PC-9 (cell line): ENCODE results near the gene RAB28. TPM values are rescaled to one million over a fixed set of nuclear protein-coding genes. Genes with fewer than 3 reads are reported as not detected.

Experiments
- BruUV-seq: library from RNA; stranded (reverse); fragments of 400-500 nt; replicated peaks from 2 replicates; lab custom pipeline; 2021; lab: Mats Ljungman, UMichigan
- CTCF ChIA-PET: fragments of 300-600 bp; sonication (Branson Sonifier 250); formaldehyde crosslinking; loops from one replicate; lab custom pipeline; 2022; ENCODE audit warnings: antibody characterized with exemption; lab: Charles Lee
- POLR2A ChIA-PET: fragments of 300-600 bp; sonication (Branson Sonifier 250); formaldehyde crosslinking; loops from one replicate; lab custom pipeline; 2022; ENCODE audit warnings: antibody characterized with exemption; ENCODE audit not compliant: unreplicated experiment; lab: Charles Lee
- DNase-seq, 2 experiments: peaks; one replicate each; pipeline versions ENCODE4 v3.0.0 to v3.0.0-alpha.2; 2015 to 2022; ENCODE audit warnings: mixed read lengths in 1 of 2
- H2AFZ ChIP-seq: fragments of 200-600 bp; sonication (generic); 2 replicates; pipeline ENCODE4 v1.8.1; 2017; ENCODE audit warnings: antibody characterized with exemption
- H3F3A ChIP-seq: fragments of 200-600 bp; sonication (generic); 2 replicates; pipeline ENCODE4 v1.8.1; 2017; ENCODE audit warnings: antibody characterized with exemption, mild to moderate bottlenecking, low read depth; ENCODE audit not compliant: insufficient read depth
- H3K27ac ChIP-seq: fragments of 200-600 bp; sonication (generic); 2 replicates; pipeline ENCODE4 v1.6.1; 2016; ENCODE audit warnings: mixed run types
- H3K27me3 ChIP-seq: fragments of 200-600 bp; sonication (generic); 2 replicates; pipeline ENCODE4 v1.6.1; 2016; ENCODE audit warnings: low read depth, mixed run types; ENCODE audit not compliant: insufficient read depth
- H3K36me3 ChIP-seq: fragments of 200-600 bp; sonication (generic); 2 replicates; pipeline ENCODE4 v1.6.1; 2016; ENCODE audit warnings: low read depth, mixed run types
- H3K4me1 ChIP-seq: fragments of 200-600 bp; sonication (generic); replicated peaks from 2 replicates; pipeline ENCODE4 v1.6.1; 2016; ENCODE audit warnings: mixed run types; ENCODE audit not compliant: insufficient read depth
- H3K4me2 ChIP-seq: fragments of 200-600 bp; sonication (generic); 2 replicates; pipeline ENCODE4 v1.6.1; 2017; ENCODE audit warnings: mixed run types
- H3K4me3 ChIP-seq: fragments of 200-600 bp; sonication (generic); 2 replicates; pipeline ENCODE4 v1.6.1; 2016; ENCODE audit warnings: mixed run types
- H3K79me2 ChIP-seq: fragments of 200-600 bp; sonication (generic); 2 replicates; pipeline ENCODE4 v1.6.1; 2017; ENCODE audit warnings: low read depth, mixed run types
- H3K9me2 ChIP-seq: fragments of 200-600 bp; sonication (generic); 2 replicates; pipeline ENCODE4 v1.8.1; 2017; ENCODE audit warnings: mild to moderate bottlenecking; ENCODE audit not compliant: insufficient read depth
- H3K9me3 ChIP-seq: fragments of 200-600 bp; sonication (generic); 2 replicates; pipeline ENCODE4 v1.8.1; 2016; ENCODE audit warnings: low read depth; ENCODE audit not compliant: insufficient read depth
- H4K20me1 ChIP-seq: fragments of 200-600 bp; sonication (generic); 2 replicates; pipeline ENCODE4 v1.8.1; 2017; ENCODE audit not compliant: insufficient read depth
- EZH2 ChIP-seq: fragments of 200-600 bp; sonication (generic); IDR thresholded peaks from 2 replicates; pipeline ENCODE4 v1.8.0; 2017; ENCODE audit warnings: antibody characterized with exemption, low read depth
- intact Hi-C: fragments of 100-400 bp; cut with micrococcal nuclease; formaldehyde crosslinking; loops from one replicate; pipeline ENCODE4 v1.10.0; 2022; ENCODE audit not compliant: unreplicated experiment
- total RNA-seq: library from RNA; stranded (reverse); gene quantifications from 2 replicates; pipeline ENCODE4 v1.2.3, GENCODE V29; 2021
- TF ChIP-seq, protein P1 (sequence below): fragments of 200-600 bp; sonication (generic); conservative IDR thresholded peaks from 2 replicates; pipeline ENCODE4 v1.6.1; 2017; ENCODE audit warnings: mixed run types, antibody characterized with exemption, mild to moderate bottlenecking, moderate library complexity

The RAB28 gene
- total RNA-seq, 1 experiment from 2014 or later, result 17.5 TPM

DNA sequence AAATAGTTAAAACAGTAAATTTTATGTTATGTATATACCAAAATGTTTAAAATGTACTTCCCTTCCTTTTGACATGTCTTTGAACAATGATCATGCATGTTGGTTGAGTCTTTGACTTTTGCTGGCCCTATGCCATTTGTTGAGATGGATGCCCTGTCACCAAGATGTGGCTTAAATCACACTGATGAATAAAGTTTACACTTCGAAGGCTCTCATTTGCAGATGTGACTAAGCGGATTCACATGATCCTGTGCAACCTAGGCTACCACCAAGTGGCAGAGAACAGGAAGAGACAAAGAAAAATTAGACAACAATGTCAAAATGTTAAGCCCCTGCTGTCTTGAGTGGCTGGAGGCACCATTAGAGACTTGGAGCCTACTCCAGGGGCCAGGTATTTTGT, 139.9 kb downstream of the RAB28 start:
- CTCF ChIA-PET, result no interaction called here
- Histone ChIP-seq H3K9me3 (no peaks in the 10 kb centered on the region), H3K79me2 (no peaks in the 10 kb centered on the region), H3K4me3 (no peak overlapping the region), H4K20me1 (no peaks in the 10 kb centered on the region), H2AFZ (no peak overlapping the region), H3K4me2 (no peak overlapping the region), H3K27ac (no peak overlapping the region), H3K4me1 (no peaks in the 10 kb centered on the region), H3K36me3 (no peaks in the 10 kb centered on the region), H3K27me3 (no peaks in the 10 kb centered on the region), H3F3A (no peaks in the 10 kb centered on the region), H3K9me2 (no peaks in the 10 kb centered on the region)
- POLR2A ChIA-PET, result no interaction called here
- intact Hi-C loops, result no loop called here
- TF ChIP-seq EZH2, result no peak
- TF ChIP-seq, protein P1, sequence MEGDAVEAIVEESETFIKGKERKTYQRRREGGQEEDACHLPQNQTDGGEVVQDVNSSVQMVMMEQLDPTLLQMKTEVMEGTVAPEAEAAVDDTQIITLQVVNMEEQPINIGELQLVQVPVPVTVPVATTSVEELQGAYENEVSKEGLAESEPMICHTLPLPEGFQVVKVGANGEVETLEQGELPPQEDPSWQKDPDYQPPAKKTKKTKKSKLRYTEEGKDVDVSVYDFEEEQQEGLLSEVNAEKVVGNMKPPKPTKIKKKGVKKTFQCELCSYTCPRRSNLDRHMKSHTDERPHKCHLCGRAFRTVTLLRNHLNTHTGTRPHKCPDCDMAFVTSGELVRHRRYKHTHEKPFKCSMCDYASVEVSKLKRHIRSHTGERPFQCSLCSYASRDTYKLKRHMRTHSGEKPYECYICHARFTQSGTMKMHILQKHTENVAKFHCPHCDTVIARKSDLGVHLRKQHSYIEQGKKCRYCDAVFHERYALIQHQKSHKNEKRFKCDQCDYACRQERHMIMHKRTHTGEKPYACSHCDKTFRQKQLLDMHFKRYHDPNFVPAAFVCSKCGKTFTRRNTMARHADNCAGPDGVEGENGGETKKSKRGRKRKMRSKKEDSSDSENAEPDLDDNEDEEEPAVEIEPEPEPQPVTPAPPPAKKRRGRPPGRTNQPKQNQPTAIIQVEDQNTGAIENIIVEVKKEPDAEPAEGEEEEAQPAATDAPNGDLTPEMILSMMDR, result no peak
- DNase-seq, result no peak
- BruUV-seq, result no TSS peak

DNA sequence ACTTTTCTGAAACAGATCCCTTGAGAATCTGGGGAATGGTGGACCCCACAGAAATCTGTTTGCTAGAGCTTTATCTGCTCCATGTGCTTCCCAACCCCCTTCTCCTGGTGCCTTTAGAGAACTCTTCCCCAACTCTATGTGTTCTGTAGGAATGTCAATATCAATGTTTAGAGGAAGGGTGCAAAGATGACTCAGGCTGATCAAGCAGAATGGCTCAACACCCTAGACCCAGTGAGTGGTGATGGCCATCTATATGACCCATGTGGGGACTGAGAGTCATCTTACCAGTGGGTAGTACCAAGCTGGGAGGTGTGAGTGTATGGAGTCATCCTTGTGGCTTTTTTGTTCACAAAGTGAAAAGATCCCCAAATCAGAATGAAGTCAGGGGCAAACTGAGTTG, 143.5 kb downstream of the RAB28 start:
- intact Hi-C loops, result no loop called here
- no peak for DNase-seq
- H3K27me3 ChIP-seq, result no peaks in the 10 kb centered on the region
- no peaks in the 10 kb centered on the region for H4K20me1 ChIP-seq
- H3K4me2 ChIP-seq, result no peak overlapping the region
- H3F3A ChIP-seq, result no peaks in the 10 kb centered on the region
- no peaks in the 10 kb centered on the region for H3K9me3 ChIP-seq
- ChIA-PET POLR2A (no interaction called here), CTCF (no interaction called here)
- no peaks in the 10 kb centered on the region for H3K79me2 ChIP-seq
- no peak overlapping the region for H3K27ac ChIP-seq
- no TSS peak for BruUV-seq
- no peaks in the 10 kb centered on the region for H3K9me2 ChIP-seq
- no peak overlapping the region for H2AFZ ChIP-seq
- H3K4me3 ChIP-seq, result no peak overlapping the region
- no peaks in the 10 kb centered on the region for H3K36me3 ChIP-seq
- TF ChIP-seq, protein P1, result no peak
- TF ChIP-seq EZH2, result no peak
- H3K4me1 ChIP-seq, result no peaks in the 10 kb centered on the region

DNA sequence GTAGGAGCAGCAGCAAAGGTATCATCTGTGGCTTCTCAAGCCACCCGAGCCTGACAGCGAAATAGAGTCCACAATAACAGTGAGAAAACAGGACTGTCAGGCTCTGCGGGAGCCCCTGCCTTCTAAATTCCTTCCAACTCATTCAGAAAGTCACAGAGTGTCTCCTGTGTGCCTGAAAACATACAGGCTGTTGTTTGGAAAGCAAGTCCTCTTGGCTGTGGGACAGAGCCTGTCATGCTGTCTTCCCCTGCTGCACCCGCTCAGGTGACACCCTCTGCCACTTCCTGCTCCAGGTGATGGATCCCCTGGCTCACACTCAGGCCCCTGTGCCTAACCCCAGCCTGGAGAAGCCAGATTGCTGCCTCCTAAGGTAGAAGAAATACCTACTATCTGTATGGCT, 152.3 kb downstream of the RAB28 start:
- H3K4me3 ChIP-seq, result no peak overlapping the region
- H3K4me2 ChIP-seq, result no peak overlapping the region
- H3K79me2 ChIP-seq, result no peaks in the 10 kb centered on the region
- H3K36me3 ChIP-seq, result no peaks in the 10 kb centered on the region
- BruUV-seq, result no TSS peak
- POLR2A ChIA-PET, result no interaction called here
- no peaks in the 10 kb centered on the region for H3K9me2 ChIP-seq
- DNase-seq, result no peak
- H3K27me3 ChIP-seq, result no peaks in the 10 kb centered on the region
- no peaks in the 10 kb centered on the region for H4K20me1 ChIP-seq
- no peak overlapping the region for H2AFZ ChIP-seq
- H3K27ac ChIP-seq, result no peak overlapping the region
- CTCF ChIA-PET, result no interaction called here
- no peaks in the 10 kb centered on the region for H3F3A ChIP-seq
- no peaks in the 10 kb centered on the region for H3K9me3 ChIP-seq
- no peak for TF ChIP-seq EZH2
- TF ChIP-seq, protein P1, result no peak
- intact Hi-C loops, result no loop called here
- H3K4me1 ChIP-seq, result no peaks in the 10 kb centered on the region
